ENCODE measurements around the gene RABL3.

DNA sequence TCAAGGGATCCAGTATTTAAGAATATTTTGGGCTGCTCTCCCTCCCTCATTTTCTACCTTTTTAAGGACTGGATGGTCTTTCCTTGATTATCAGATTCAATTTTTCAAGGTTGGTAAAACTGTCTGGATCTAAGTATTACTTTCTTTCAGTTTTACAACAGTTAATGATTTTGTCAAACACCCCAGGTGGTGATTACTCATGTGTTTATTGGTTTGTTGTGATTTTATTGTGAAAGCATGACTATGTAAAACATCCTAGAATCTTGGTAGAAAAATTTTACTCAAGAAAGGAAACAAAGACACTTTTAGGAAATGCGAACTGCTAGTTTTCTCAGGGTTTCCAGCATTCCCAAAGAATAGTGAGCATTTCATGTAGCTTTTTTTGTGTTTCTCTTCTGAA lies 7.5 kb upstream of the RABL3 start:
- TF ChIP-seq MXI1 (IDR thresholded peaks at IDR 0.05; ENCODE audit: low read depth, low read length) (no peak), SMC3 (IDR thresholded peaks at IDR 0.05; ENCODE audit: low read depth, low read length) (no peak)
- TF ChIP-seq, protein P1, sequence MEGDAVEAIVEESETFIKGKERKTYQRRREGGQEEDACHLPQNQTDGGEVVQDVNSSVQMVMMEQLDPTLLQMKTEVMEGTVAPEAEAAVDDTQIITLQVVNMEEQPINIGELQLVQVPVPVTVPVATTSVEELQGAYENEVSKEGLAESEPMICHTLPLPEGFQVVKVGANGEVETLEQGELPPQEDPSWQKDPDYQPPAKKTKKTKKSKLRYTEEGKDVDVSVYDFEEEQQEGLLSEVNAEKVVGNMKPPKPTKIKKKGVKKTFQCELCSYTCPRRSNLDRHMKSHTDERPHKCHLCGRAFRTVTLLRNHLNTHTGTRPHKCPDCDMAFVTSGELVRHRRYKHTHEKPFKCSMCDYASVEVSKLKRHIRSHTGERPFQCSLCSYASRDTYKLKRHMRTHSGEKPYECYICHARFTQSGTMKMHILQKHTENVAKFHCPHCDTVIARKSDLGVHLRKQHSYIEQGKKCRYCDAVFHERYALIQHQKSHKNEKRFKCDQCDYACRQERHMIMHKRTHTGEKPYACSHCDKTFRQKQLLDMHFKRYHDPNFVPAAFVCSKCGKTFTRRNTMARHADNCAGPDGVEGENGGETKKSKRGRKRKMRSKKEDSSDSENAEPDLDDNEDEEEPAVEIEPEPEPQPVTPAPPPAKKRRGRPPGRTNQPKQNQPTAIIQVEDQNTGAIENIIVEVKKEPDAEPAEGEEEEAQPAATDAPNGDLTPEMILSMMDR (IDR thresholded peaks at IDR 0.05): no peak
- TF ChIP-seq, protein P2, sequence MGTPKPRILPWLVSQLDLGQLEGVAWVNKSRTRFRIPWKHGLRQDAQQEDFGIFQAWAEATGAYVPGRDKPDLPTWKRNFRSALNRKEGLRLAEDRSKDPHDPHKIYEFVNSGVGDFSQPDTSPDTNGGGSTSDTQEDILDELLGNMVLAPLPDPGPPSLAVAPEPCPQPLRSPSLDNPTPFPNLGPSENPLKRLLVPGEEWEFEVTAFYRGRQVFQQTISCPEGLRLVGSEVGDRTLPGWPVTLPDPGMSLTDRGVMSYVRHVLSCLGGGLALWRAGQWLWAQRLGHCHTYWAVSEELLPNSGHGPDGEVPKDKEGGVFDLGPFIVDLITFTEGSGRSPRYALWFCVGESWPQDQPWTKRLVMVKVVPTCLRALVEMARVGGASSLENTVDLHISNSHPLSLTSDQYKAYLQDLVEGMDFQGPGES (IDR thresholded peaks at IDR 0.05; ENCODE audit: low read depth, low read length): no peak
- TF ChIP-seq, protein P3, sequence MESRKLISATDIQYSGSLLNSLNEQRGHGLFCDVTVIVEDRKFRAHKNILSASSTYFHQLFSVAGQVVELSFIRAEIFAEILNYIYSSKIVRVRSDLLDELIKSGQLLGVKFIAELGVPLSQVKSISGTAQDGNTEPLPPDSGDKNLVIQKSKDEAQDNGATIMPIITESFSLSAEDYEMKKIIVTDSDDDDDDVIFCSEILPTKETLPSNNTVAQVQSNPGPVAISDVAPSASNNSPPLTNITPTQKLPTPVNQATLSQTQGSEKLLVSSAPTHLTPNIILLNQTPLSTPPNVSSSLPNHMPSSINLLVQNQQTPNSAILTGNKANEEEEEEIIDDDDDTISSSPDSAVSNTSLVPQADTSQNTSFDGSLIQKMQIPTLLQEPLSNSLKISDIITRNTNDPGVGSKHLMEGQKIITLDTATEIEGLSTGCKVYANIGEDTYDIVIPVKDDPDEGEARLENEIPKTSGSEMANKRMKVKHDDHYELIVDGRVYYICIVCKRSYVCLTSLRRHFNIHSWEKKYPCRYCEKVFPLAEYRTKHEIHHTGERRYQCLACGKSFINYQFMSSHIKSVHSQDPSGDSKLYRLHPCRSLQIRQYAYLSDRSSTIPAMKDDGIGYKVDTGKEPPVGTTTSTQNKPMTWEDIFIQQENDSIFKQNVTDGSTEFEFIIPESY (IDR thresholded peaks at IDR 0.05; ENCODE audit: borderline replicate concordance, low read depth): no peak
- TF ChIP-seq, protein P4, sequence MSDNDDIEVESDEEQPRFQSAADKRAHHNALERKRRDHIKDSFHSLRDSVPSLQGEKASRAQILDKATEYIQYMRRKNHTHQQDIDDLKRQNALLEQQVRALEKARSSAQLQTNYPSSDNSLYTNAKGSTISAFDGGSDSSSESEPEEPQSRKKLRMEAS (IDR thresholded peaks at IDR 0.05; ENCODE audit: low read depth): no peak
